Neutrophil (primary cell): ENCODE data around the gene PRSS53.

Experiments
- H3K27ac ChIP-seq: fragments of 200-600 bp; sonication (generic); 2 replicates; pipeline ENCODE4 v1.5.1; 2016; ENCODE audit warnings: mild to moderate bottlenecking, moderate library complexity
- H3K27me3 ChIP-seq: fragments of 200-600 bp; sonication (generic); 2 replicates; pipeline ENCODE4 v1.6.0; 2016; ENCODE audit warnings: mild to moderate bottlenecking
- H3K36me3 ChIP-seq: fragments of 200-600 bp; sonication (generic); 2 replicates; pipeline ENCODE4 v1.5.1; 2017
- H3K4me1 ChIP-seq, 2 experiments: fragments of 200-600 bp in 1 of 2; sonication (generic) in 1 of 2; 1 replicate in 1 of 2; 2 replicates in 1 of 2; pipeline versions ENCODE4 v1.5.1 to v1.6.1; 2013 to 2016; ENCODE audit warnings: low read depth in 1 of 2, low read length in 1 of 2, mild to moderate bottlenecking in 1 of 2, moderate library complexity in 1 of 2; ENCODE audit not compliant: control insufficient read depth in 1 of 2, insufficient read depth in 1 of 2
- H3K4me3 ChIP-seq, 2 experiments: fragments of 200-600 bp in 1 of 2; sonication (generic) in 1 of 2; 1 replicate in 1 of 2; 2 replicates in 1 of 2; pipeline ENCODE4 v1.5.1; 2013 to 2016; ENCODE audit warnings: low read depth in 1 of 2, low read length in 1 of 2, mild to moderate bottlenecking in 1 of 2, moderate library complexity in 1 of 2
- H3K9me3 ChIP-seq: fragments of 200-600 bp; sonication (generic); 2 replicates; pipeline ENCODE4 v1.5.1; 2016
- CTCF ChIP-seq: fragments of 200-600 bp; sonication (generic); IDR thresholded peaks from 2 replicates; pipeline ENCODE4 v1.5.1; 2016; ENCODE audit warnings: antibody characterized with exemption

Gene PRSS53

DNA sequence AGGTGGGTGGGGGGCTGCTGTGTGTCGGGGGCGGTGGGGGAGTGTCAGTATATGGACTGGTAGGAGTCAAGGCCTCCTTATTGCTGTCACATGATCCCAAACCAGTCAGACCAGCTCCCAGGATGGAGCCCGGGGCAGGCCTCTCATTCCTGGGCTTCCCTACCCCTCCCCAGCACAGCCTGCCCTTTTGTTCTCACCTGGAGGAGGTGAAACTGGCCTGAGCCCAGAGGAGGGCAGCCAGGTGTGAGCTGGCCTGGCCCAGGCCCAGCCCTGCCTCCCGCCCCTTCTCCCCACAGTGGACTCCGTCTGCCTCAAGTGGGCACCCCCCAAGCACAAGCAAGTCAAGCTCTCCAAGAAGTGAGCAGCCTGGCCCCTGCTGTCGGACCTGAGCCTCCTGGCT is 42.2 kb upstream of the PRSS53 start:
- Histone ChIP-seq H3K9me3 (no peaks in the 10 kb centered on the region), H3K36me3 (peaks cover 11% of the 10 kb centered on the region), H3K4me3 (peak overlapping the region; percentile 57 to 62), H3K4me1 (peaks cover 78 to 81% of the 10 kb centered on the region in 2 experiments), H3K27ac (peak overlapping the region; percentile 98), H3K27me3 (no peaks in the 10 kb centered on the region)
- TF ChIP-seq CTCF: no peak

GRCh38 chr16:31130336-31130891 is 41.7 kb upstream of the PRSS53 start:
- peak overlapping the region; percentile 98 for H3K27ac ChIP-seq
- H3K9me3 ChIP-seq: no peaks in the 10 kb centered on the region
- H3K4me3 ChIP-seq: peak overlapping the region; percentile 57 to 62
- H3K27me3 ChIP-seq: no peaks in the 10 kb centered on the region
- H3K36me3 ChIP-seq: peaks cover 11% of the 10 kb centered on the region
- TF ChIP-seq CTCF: no peak
- H3K4me1 ChIP-seq: peaks cover 78 to 83% of the 10 kb centered on the region in 2 experiments

GRCh38 chr16:31129568-31130335 is 41.0 kb upstream of the PRSS53 start:
- Histone ChIP-seq H3K9me3 (no peaks in the 10 kb centered on the region), H3K27me3 (no peaks in the 10 kb centered on the region), H3K4me1 (peaks cover 71 to 76% of the 10 kb centered on the region in 2 experiments), H3K36me3 (peaks cover 11% of the 10 kb centered on the region), H3K27ac (peak overlapping the region; percentile 98), H3K4me3 (peak overlapping the region; percentile 57 to 62)
- peak; percentile 39 for TF ChIP-seq CTCF

- Histone ChIP-seq H3K4me3 (peak overlapping the region; percentile 57 to 62), H3K27ac (peak overlapping the region; percentile 98), H3K27me3 (no peaks in the 10 kb centered on the region), H3K36me3 (peaks cover 14% of the 10 kb centered on the region), H3K9me3 (no peaks in the 10 kb centered on the region), H3K4me1 (peaks cover 63 to 68% of the 10 kb centered on the region in 2 experiments)
- peak; percentile 13 for TF ChIP-seq CTCF
Observed at GRCh38 chr16:31128711-31129567, 40.2 kb upstream of the PRSS53 start.

DNA sequence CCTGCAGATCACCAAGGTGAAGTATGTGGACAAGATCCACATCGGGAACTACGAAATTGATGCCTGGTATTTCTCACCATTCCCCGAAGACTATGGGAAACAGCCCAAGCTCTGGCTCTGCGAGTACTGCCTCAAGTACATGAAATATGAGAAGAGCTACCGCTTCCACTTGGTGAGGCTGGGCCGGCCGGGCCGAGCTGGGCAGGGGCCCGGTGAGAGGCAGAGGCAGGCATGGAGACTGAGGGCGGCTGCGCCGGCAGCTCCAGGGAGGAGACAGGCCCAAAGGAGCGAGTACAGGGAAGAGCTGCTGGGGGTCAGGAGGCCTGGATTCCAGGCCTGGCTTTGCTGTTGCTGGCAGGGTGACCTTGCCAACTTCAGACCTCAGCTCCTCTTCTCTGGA is 38.4 kb upstream of the PRSS53 start:
- H3K4me3 ChIP-seq: peak overlapping the region; percentile 57 to 62
- no peaks in the 10 kb centered on the region for H3K9me3 ChIP-seq
- peaks cover 25% of the 10 kb centered on the region for H3K36me3 ChIP-seq
- peak overlapping the region; percentile 98 for H3K27ac ChIP-seq
- H3K4me1 ChIP-seq: peaks cover 58 to 63% of the 10 kb centered on the region in 2 experiments
- no peaks in the 10 kb centered on the region for H3K27me3 ChIP-seq
- TF ChIP-seq CTCF: no peak
